ENCODE results near the gene RASA2. TPM values are rescaled to one million over a fixed set of nuclear protein-coding genes. Genes with fewer than 3 reads are reported as not detected.

RASA2 gene
- total and polyA plus RNA-seq, 2 experiments from 2014 or later = 16.6 to 28.6 TPM

DNA sequence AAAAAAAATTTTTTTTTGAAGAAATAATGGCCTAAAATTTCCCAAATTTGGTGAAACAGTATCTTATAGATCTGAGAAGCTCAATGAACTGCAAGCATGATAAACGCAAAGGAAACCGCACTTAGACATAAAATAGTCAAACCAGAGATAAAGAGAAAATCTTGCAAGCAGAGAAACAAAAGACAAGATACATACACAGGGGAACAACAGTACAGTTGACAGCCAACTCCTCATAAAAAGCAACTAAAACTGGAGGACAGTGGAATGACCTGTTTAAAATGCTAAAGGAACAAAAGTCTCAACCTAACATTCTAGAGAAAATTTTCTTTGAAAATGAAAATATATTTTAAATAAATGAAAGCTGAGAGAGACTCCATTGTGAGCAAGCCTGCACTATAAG, 107.5 kb downstream of the RASA2 start:
- Histone ChIP-seq H2AFZ (no peak overlapping the region), H3F3A (replicated peaks; ENCODE audit: low read depth) (no peaks in the 10 kb centered on the region), H3K27ac (ENCODE audit: low read depth) (no peak overlapping the region), H3K36me3 (ENCODE audit: insufficient read depth) (no peaks in the 10 kb centered on the region), H3K4me2 (no peak overlapping the region), H3K9me2 (ENCODE audit: insufficient read depth) (no peaks in the 10 kb centered on the region), H3K4me3 (no peak overlapping the region), H3K4me1 (ENCODE audit: insufficient read depth) (no peaks in the 10 kb centered on the region), H3K27me3 (ENCODE audit: insufficient read depth) (no peaks in the 10 kb centered on the region), H3K79me2 (replicated peaks; ENCODE audit: insufficient read depth) (no peaks in the 10 kb centered on the region), H4K20me1 (replicated peaks; ENCODE audit: insufficient read depth) (no peaks in the 10 kb centered on the region)
- TF ChIP-seq, protein P1, sequence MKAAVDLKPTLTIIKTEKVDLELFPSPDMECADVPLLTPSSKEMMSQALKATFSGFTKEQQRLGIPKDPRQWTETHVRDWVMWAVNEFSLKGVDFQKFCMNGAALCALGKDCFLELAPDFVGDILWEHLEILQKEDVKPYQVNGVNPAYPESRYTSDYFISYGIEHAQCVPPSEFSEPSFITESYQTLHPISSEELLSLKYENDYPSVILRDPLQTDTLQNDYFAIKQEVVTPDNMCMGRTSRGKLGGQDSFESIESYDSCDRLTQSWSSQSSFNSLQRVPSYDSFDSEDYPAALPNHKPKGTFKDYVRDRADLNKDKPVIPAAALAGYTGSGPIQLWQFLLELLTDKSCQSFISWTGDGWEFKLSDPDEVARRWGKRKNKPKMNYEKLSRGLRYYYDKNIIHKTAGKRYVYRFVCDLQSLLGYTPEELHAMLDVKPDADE (IDR thresholded peaks at IDR 0.05) = no peak
- TF ChIP-seq POLR2AphosphoS5 (IDR thresholded peaks at IDR 0.05; ENCODE audit: low read depth) = no peak
- Mint-ChIP-seq H3K4me3 (no peak overlapping the region), H3K27me3 (ENCODE audit: insufficient read depth, low read depth, poor library complexity) (no peaks in the 10 kb centered on the region), H3K9me3 (no peaks in the 10 kb centered on the region; the same call in 2 of the 3 replicates), H3K4me1 (no peaks in the 10 kb centered on the region), H3K36me3 (ENCODE audit: low read depth) (peaks cover 23% of the 10 kb centered on the region), H3K27ac (no peak overlapping the region)
- ATAC-seq (no peak), DNase-seq (ENCODE audit: low spot score) (no peak)

DNA sequence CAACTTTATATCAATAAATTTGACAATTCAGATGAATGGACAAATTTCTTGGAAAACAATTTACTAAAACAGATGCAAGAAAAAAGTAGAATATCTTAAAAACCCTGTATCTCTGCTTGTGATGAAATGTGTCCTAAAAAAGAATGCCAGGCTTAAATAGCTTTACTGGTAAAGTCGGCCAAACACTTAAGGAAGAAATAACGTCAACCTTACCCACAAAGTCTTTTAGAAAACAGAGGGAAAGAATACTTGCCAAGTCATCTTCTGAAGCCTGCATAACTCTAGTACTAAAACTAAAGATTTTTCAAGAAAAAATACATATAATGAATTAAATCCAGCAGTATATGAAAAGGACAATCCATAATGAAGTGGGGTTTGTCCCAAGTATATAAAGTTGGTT, 111.1 kb downstream of the RASA2 start:
- H3K9me2 ChIP-seq (ENCODE audit: insufficient read depth) = no peaks in the 10 kb centered on the region
- ATAC-seq = no peak
- no peak for TF ChIP-seq NANOG (IDR thresholded peaks at IDR 0.05; ENCODE audit: borderline replicate concordance)
- TF ChIP-seq, protein P2, sequence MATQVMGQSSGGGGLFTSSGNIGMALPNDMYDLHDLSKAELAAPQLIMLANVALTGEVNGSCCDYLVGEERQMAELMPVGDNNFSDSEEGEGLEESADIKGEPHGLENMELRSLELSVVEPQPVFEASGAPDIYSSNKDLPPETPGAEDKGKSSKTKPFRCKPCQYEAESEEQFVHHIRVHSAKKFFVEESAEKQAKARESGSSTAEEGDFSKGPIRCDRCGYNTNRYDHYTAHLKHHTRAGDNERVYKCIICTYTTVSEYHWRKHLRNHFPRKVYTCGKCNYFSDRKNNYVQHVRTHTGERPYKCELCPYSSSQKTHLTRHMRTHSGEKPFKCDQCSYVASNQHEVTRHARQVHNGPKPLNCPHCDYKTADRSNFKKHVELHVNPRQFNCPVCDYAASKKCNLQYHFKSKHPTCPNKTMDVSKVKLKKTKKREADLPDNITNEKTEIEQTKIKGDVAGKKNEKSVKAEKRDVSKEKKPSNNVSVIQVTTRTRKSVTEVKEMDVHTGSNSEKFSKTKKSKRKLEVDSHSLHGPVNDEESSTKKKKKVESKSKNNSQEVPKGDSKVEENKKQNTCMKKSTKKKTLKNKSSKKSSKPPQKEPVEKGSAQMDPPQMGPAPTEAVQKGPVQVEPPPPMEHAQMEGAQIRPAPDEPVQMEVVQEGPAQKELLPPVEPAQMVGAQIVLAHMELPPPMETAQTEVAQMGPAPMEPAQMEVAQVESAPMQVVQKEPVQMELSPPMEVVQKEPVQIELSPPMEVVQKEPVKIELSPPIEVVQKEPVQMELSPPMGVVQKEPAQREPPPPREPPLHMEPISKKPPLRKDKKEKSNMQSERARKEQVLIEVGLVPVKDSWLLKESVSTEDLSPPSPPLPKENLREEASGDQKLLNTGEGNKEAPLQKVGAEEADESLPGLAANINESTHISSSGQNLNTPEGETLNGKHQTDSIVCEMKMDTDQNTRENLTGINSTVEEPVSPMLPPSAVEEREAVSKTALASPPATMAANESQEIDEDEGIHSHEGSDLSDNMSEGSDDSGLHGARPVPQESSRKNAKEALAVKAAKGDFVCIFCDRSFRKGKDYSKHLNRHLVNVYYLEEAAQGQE (IDR thresholded peaks at IDR 0.05; ENCODE audit: unreplicated experiment) = no peak
- TF ChIP-seq, protein P3, sequence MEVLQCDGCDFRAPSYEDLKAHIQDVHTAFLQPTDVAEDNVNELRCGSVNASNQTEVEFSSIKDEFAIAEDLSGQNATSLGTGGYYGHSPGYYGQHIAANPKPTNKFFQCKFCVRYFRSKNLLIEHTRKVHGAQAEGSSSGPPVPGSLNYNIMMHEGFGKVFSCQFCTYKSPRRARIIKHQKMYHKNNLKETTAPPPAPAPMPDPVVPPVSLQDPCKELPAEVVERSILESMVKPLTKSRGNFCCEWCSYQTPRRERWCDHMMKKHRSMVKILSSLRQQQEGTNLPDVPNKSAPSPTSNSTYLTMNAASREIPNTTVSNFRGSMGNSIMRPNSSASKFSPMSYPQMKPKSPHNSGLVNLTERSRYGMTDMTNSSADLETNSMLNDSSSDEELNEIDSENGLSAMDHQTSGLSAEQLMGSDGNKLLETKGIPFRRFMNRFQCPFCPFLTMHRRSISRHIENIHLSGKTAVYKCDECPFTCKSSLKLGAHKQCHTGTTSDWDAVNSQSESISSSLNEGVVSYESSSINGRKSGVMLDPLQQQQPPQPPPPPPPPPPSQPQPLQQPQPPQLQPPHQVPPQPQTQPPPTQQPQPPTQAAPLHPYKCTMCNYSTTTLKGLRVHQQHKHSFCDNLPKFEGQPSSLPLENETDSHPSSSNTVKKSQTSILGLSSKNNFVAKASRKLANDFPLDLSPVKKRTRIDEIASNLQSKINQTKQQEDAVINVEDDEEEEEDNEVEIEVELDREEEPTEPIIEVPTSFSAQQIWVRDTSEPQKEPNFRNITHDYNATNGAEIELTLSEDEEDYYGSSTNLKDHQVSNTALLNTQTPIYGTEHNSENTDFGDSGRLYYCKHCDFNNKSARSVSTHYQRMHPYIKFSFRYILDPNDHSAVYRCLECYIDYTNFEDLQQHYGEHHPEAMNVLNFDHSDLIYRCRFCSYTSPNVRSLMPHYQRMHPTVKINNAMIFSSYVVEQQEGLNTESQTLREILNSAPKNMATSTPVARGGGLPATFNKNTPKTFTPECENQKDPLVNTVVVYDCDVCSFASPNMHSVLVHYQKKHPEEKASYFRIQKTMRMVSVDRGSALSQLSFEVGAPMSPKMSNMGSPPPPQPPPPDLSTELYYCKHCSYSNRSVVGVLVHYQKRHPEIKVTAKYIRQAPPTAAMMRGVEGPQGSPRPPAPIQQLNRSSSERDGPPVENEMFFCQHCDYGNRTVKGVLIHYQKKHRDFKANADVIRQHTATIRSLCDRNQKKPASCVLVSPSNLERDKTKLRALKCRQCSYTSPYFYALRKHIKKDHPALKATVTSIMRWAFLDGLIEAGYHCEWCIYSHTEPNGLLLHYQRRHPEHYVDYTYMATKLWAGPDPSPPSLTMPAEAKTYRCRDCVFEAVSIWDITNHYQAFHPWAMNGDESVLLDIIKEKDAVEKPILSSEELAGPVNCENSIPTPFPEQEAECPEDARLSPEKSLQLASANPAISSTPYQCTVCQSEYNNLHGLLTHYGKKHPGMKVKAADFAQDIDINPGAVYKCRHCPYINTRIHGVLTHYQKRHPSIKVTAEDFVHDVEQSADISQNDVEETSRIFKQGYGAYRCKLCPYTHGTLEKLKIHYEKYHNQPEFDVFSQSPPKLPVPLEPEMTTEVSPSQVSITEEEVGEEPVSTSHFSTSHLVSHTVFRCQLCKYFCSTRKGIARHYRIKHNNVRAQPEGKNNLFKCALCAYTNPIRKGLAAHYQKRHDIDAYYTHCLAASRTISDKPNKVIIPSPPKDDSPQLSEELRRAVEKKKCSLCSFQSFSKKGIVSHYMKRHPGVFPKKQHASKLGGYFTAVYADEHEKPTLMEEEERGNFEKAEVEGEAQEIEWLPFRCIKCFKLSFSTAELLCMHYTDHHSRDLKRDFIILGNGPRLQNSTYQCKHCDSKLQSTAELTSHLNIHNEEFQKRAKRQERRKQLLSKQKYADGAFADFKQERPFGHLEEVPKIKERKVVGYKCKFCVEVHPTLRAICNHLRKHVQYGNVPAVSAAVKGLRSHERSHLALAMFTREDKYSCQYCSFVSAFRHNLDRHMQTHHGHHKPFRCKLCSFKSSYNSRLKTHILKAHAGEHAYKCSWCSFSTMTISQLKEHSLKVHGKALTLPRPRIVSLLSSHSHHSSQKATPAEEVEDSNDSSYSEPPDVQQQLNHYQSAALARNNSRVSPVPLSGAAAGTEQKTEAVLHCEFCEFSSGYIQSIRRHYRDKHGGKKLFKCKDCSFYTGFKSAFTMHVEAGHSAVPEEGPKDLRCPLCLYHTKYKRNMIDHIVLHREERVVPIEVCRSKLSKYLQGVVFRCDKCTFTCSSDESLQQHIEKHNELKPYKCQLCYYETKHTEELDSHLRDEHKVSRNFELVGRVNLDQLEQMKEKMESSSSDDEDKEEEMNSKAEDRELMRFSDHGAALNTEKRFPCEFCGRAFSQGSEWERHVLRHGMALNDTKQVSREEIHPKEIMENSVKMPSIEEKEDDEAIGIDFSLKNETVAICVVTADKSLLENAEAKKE (CRISPR knock-in tag; IDR thresholded peaks at IDR 0.05) = no peak
- TF ChIP-seq JUNB (IDR thresholded peaks at IDR 0.05; ENCODE audit: unreplicated experiment) = no peak
- TF ChIP-seq ZNF114 (CRISPR knock-in tag; IDR thresholded peaks at IDR 0.05) = no peak
- TF ChIP-seq EZH2phosphoT487 (IDR thresholded peaks at IDR 0.05; ENCODE audit: unreplicated experiment) = no peak
- no peak for TF ChIP-seq CREB1 (CRISPR knock-in tag; IDR thresholded peaks at IDR 0.05; ENCODE audit: low read depth)
- no peak for TF ChIP-seq ZNF331 (CRISPR knock-in tag; IDR thresholded peaks at IDR 0.05; ENCODE audit: low read depth)

More for the DNA sequence above, 111.1 kb downstream of the RASA2 start:
- Histone ChIP-seq H3K36me3 (ENCODE audit: insufficient read depth) (no peaks in the 10 kb centered on the region), H3K27me3 (ENCODE audit: insufficient read depth) (no peaks in the 10 kb centered on the region), H3K4me3 (no peak overlapping the region), H3F3A (replicated peaks; ENCODE audit: low read depth) (no peaks in the 10 kb centered on the region), H3K4me2 (no peak overlapping the region), H2AFZ (no peak overlapping the region), H3K27ac (ENCODE audit: low read depth) (no peak overlapping the region), H3K4me1 (ENCODE audit: insufficient read depth) (no peaks in the 10 kb centered on the region), H4K20me1 (replicated peaks; ENCODE audit: insufficient read depth) (no peaks in the 10 kb centered on the region), H3K79me2 (replicated peaks; ENCODE audit: insufficient read depth) (no peaks in the 10 kb centered on the region)
- no peak overlapping the region for H3K4me3 Mint-ChIP-seq
- H3K27me3 Mint-ChIP-seq (ENCODE audit: insufficient read depth, low read depth, poor library complexity) = peaks cover 2% of the 10 kb centered on the region
- 0 out of 2 replicates have a peak overlapping the region, but pooled peaks have one; percentile 15 for H3K27ac Mint-ChIP-seq
- H3K4me1 Mint-ChIP-seq = no peaks in the 10 kb centered on the region
- H3K9me3 Mint-ChIP-seq = peaks cover 17% of the 10 kb centered on the region
- H3K36me3 Mint-ChIP-seq (ENCODE audit: low read depth) = peaks cover 39% of the 10 kb centered on the region
- no peak for DNase-seq (ENCODE audit: low spot score)

Data from GM23338 (cell line).